GM12891 (cell line): ENCODE results near the gene EML4.

Source experiments
- DNase-seq: peaks from one replicate; pipeline ENCODE4 v3.0.0; 2011; ENCODE audit warnings: low spot score; ENCODE audit not compliant: insufficient read length
- FAIRE-seq: peaks from 2 replicates; lab custom pipeline; 2011; peaks lifted over from hg19 to GRCh38; lab: Jason Lieb, UNC
- PAX5 ChIP-seq: IDR thresholded peaks from 2 replicates; pipeline ENCODE4 v1.6.1; 2011; ENCODE audit warnings: low read length, moderate library complexity, mild to moderate bottlenecking; ENCODE audit not compliant: insufficient read depth, severe bottlenecking
- POLR2A ChIP-seq: IDR thresholded peaks from 2 replicates; pipeline ENCODE4 v1.6.1; 2011; ENCODE audit warnings: low read depth, low read length, control low read depth
- POLR2AphosphoS5 ChIP-seq: IDR thresholded peaks from 2 replicates; pipeline ENCODE4 v1.6.1; 2011; ENCODE audit warnings: low read depth, low read length, control low read depth
- POU2F2 ChIP-seq: IDR thresholded peaks from 2 replicates; pipeline ENCODE4 v1.6.1; 2011; ENCODE audit warnings: low read depth, mild to moderate bottlenecking, control low read depth, low read length, moderate library complexity
- SPI1 ChIP-seq: IDR thresholded peaks from 2 replicates; pipeline ENCODE4 v1.6.1; 2011; ENCODE audit warnings: low read depth, low read length, control low read depth
- TAF1 ChIP-seq: IDR thresholded peaks from 2 replicates; pipeline ENCODE4 v1.6.1; 2011; ENCODE audit warnings: low read depth, low read length, control low read depth

EML4 gene

DNA sequence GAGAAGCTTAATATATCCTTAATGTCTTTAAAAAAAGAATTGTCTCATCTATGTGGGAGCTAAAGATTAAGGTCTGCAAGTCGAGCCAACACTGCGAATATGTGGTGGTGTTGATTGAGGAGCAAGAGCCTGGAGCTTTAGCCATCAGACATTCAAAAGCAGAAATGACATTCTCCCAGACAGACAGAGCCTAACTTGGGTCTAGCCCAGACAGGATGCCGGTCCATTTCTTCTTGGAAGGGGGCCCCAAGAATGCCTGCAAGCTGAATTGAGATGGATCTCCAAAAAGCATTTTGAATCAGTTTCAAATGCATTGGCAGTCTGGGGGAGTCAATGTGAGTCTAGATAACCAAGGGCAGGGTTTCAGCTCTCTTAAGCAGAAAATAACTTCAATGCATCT is 30.1 kb upstream of the EML4 start:
- DNase-seq, result no peak
- no peak for FAIRE-seq
- TF ChIP-seq TAF1 (no peak), POU2F2 (no peak), PAX5 (no peak), POLR2AphosphoS5 (no peak), POLR2A (no peak), SPI1 (no peak)

GRCh38 chr2:42140496-42140895 is 28.7 kb upstream of the EML4 start:
- TF ChIP-seq POLR2AphosphoS5 (no peak), POLR2A (no peak), SPI1 (no peak), TAF1 (no peak), PAX5 (no peak), POU2F2 (no peak)
- FAIRE-seq (no peak), DNase-seq (no peak)

DNA sequence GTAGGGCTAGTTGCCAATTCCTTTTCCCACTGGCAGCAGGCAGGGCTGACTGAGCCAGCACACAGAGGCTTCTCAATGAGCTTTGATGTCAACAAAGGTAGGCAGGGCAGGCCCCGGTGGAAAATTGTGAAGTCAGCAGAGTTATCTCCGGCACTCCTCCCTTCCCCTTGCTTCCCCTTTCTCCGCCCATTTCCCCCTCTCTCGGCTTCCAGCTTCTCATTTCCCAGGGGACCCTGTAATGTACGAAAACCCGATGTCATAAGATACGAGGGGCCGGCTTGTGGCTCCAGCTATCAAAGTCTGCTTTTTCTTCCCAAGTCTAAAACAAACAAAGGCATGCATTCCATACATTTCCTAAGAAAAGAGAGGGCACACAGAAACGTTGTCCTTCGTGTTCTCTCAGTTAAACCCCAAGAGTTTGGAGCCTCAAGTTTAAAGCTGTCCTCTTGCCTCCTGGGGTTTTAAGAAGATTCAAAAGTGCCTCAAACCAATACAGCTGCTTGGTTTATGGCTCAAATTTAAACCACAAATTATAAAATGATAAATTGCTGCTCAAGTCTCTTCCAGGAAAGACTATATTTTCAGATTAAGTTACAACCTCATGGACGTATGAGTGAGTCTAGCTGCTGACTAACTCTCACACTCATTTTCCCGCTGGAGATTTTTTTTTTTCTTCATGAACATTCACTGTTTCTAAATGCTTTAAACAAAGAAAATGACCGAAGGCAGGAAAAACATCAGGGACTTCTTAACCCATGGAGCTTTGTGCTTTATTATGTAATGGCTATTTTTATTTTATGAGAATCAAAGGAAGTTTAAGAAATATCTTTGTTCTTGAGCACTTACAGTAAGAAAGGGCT is 27.2 kb upstream of the EML4 start:
- TF ChIP-seq POLR2AphosphoS5 (no peak), POU2F2 (no peak), SPI1 (no peak), POLR2A (no peak), TAF1 (no peak), PAX5 (no peak)
- FAIRE-seq (no peak), DNase-seq (no peak)

GRCh38 chr2:42142547-42143184 is 26.5 kb upstream of the EML4 start:
- FAIRE-seq, result no peak
- TF ChIP-seq PAX5 (no peak), TAF1 (no peak), POLR2A (no peak), POU2F2 (no peak), SPI1 (no peak), POLR2AphosphoS5 (no peak)
- DNase-seq, result no peak

DNA sequence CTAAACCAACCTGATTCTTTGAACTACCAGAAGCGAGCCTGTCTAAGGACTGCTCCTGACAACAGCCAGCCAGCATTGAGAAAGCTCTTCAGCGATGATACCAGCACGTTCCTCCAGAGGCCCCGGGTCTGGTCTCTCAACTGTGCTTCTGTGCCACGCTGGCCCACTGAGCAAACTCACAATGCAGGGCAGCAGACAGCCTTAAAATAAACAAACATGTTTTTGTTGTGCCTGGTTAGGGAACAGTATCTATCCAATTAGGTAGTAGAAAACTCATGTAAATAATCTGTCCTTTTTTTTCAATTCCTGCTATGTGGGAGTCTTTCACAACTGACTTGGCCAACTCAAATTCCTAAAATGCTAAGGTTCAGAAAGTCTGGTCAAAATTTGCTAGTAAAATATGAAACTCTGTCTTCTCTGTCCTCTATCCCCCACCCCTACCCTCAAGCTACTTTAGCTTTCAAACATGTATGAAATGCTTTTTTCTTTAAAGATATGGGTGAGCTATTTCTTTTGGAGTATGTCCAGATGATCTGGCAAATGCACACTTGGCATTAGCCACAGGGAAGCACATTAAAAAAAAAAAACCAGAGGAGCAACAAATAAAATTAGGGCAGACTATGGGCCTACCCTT is 21.4 kb upstream of the EML4 start:
- FAIRE-seq (no peak), DNase-seq (no peak)
- TF ChIP-seq TAF1, result no peak
- no peak for TF ChIP-seq POU2F2
- no peak for TF ChIP-seq POLR2AphosphoS5
- no peak for TF ChIP-seq PAX5
- TF ChIP-seq POLR2A, result no peak
- TF ChIP-seq SPI1, result no peak

- no peak for TF ChIP-seq SPI1
- no peak for TF ChIP-seq POLR2A
- TF ChIP-seq PAX5, result no peak
- TF ChIP-seq POLR2AphosphoS5, result no peak
- TF ChIP-seq TAF1, result no peak
- no peak for TF ChIP-seq POU2F2
- FAIRE-seq, result no peak
Observed at GRCh38 chr2:42150159-42150558, 19.0 kb upstream of the EML4 start.

GRCh38 chr2:42153944-42154581 is 15.1 kb upstream of the EML4 start:
- no peak for FAIRE-seq
- TF ChIP-seq POLR2AphosphoS5 (no peak), TAF1 (no peak), POLR2A (no peak), PAX5 (no peak), POU2F2 (no peak), SPI1 (no peak)
- DNase-seq, result no peak

More at GRCh38 chr2:42150159-42150558, 19.0 kb upstream of the EML4 start:
- DNase-seq, result no peak

DNA sequence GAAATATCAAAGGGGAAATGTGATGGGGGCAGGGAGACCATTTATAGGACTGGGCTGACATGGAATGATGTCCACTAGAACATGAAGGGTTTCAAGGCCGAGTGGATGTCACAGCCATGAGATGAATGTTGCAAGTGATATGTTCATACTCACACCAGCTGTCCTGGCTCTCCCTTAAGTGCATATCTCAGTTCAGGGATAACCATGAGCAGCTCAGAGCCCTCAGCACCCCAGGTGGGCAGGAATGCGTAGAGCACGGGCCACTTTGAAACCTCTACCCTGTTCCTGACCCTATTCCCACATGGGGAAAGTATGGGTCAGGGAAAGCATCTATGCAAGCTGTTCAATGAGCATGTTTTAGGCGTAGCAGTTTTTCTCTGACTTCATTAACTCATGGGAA is 12.4 kb upstream of the EML4 start:
- no peak for TF ChIP-seq SPI1
- TF ChIP-seq POU2F2, result no peak
- no peak for TF ChIP-seq POLR2AphosphoS5
- TF ChIP-seq POLR2A, result no peak
- no peak for TF ChIP-seq TAF1
- no peak for TF ChIP-seq PAX5
- FAIRE-seq (peak; percentile 26), DNase-seq (no peak)

DNA sequence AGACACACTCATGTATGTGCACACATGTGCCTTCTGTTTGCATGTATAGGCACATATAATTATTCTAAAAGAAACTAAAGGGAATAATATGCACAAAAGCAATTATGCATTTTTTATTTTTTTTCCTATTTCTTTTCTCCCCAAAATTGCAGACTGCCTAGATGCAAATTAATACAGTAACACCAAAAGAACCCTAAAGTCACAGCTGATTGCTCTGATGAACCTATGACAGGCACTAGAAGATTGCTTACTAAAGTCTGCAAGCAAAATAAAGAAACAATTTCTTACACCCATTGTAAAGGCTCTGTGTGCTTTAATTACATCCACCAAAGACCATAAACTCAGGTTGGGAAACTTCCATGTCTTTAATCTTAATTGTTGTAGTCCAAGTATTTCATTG is 7.7 kb upstream of the EML4 start:
- no peak for FAIRE-seq
- no peak for DNase-seq
- TF ChIP-seq PAX5 (no peak), SPI1 (no peak), POU2F2 (no peak), POLR2A (no peak)
